ENCODE data around the gene MYO1G. TPM values are rescaled to one million over a fixed set of nuclear protein-coding genes. Genes with fewer than 3 reads are reported as not detected.

MYO1G gene
- total RNA-seq, 2 donors from 2014 or later = 2.6 to 4.2 TPM

DNA sequence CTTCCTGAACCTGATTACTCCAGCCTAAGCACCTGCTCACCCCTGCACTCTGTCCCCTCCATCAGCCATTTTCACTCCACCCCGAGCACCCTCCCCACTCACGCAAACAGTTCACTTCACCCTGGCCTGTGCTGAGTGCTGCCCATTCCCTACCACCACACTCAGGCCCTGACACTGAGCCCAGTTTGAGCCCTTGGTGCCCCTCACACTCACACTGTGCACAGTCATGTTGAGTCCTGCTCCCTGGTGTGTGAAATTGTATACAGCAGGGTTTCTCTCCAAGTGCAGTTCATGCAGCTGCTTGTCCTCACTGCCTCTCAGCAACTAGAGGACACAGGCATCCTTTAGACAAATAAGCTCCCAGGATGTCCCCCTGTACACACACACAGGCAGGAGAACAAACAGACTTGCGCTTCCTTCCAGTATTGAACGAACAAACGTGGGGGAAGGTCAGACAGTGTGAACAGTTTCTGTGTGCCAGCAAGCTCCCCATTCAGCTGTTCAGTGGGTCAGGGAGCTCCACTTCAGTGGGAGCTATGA is 6.8 kb downstream of the MYO1G start:
- no peak for DNase-seq

DNA sequence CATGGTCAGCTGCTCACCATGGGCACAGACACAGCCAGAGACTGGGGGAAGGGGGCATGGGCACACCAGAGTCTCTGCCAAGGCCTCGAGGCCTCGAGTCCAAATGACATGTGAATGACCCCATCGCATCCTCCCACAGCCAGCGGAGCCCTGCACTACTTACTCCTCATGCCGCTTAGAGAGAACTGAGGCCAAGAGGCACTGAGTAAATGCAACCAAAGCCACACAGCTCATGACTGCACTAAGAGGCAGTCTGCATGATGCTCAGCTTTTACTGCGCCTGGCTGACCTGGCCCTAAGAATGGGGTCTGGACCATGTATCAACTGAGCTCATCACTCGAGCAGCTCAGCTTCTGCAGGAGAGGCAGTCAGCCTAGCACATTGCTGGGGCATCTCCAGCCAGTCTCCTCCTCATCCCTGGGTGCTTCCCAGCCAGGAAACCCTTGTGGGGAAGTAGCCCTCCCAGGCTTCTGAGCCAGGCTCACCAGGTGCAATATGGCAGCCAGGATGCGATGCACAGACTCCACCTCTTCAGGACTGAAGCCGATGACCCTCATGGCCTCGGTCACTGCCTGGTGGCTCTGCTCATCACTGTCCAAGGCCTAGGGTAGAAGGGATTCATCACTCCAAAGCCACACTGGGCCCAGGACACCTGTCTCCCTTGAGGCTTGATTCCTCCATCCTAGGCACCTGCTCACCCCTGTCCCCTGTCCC is 7.5 kb downstream of the MYO1G start:
- ATAC-seq (no peak), DNase-seq (no peak)
- intact Hi-C loops (cut with DNase I, micrococcal nuclease) = loop anchor here in 1 of 2 donors (10.0 kb wide), 1 partner anchor 163 kb away; no protein-coding TSS in a partner anchor

More for the DNA sequence above, 6.8 kb downstream of the MYO1G start:
- no peak for ATAC-seq
- intact Hi-C loops (cut with DNase I, micrococcal nuclease) = loop anchor here in 1 of 2 donors (10.0 kb wide), 1 partner anchor 163 kb away; no protein-coding TSS in a partner anchor

DNA sequence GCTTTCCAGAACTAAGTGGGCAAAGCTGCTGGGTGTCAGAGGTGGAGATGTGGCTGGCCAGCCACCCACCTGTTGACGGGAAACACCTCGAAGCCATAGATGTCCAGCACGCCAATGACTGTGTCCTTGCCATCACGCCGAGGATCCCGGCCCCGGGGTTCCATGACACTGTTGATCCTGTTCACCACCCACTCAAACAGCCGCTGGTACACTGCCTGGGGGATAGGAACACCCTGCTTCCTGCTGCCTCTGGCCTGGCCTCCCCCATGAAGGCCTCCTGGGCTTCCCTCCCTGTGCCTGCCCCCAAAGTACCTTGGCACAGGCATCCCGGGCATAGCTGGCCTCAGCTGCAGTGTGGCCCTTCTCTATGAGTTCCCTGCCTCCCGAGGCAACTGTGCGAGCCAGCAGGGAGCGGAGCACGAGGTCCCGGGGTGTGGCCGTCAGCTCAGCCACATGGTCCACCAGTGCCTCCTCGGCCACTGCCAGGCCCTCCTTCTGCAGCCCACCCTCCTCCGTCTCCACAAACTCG is 8.2 kb downstream of the MYO1G start:
- intact Hi-C loops (cut with DNase I, micrococcal nuclease) = loop anchor here in 1 of 2 donors (10.0 kb wide), 1 partner anchor 164 kb away; no protein-coding TSS in a partner anchor
- DNase-seq (no peak), ATAC-seq (no peak)

DNA sequence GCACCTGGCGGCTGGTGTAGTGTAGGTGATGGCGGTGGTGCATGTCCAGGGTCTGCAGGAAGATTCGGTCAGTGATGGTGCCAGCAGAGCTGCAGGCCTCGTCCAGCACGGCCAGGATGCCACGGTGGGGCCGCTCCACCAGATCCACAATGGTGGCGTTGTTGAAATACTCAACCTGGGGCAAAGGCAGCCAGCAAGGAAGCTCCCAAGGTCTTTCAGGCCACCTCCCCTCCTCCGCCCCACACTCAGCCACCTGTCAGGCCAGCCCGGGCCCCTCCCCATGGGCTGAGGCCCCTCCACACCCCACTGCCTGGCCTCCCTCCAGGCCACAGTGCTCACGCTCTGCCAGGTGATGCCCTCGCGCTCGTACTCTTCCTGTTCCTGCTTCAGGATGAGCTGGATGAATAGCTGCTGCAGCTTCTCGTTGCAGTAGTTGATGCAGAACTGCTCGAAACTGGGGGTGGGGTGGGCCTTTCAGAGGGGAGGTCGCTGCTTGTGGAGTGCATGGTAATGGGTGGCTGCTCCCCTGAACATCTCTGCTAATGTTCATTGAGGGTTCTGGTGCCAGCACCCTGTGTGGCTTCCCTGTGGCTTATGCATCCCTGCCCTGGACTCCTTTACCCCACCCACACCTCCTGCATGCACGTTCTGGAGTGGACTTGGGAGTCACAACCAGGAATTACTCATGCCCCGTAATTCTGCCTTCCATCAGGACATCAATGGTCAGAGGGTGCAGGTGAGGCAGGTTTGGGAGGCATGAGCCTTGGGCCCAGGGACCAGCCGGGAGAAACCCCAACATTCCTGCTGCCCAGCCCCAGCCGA is 8.9 kb downstream of the MYO1G start:
- ATAC-seq (no peak), DNase-seq (no peak)
- intact Hi-C loops (cut with DNase I, micrococcal nuclease) = loop anchor here (10.0 kb wide), 1 partner anchor 165 kb away; no protein-coding TSS in a partner anchor

DNA sequence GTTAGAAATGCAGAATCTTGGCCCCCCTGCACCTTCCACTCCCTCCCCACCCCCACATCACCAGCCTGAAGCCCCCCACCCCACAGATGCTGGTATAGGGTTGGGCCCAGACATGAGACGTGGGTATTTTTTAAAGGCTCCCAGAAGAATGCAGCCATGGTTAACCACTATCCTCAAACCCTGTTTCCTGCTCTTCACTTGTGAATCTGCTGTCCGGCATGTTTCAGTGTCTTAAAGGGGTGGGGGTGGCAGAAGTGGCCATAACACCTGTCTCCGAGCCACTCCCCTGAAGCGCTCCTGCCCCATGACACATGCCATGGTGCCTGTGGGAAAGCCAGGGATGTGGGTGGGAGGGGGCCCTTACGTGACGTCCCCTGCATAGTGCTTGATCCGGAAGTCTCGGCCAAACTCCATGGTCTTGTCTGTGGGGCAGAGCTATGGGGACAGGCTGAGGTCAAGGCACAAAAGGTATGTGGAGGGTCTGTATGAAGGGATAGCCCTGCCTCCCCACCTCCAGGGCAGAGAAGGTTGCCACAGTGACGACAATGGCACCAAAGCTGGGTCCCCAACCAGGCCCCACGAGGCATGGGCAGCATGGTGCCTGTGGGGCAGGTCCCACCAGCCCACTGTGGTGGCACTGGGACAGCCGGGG is 9.6 kb downstream of the MYO1G start:
- intact Hi-C loops (cut with DNase I, micrococcal nuclease) = loop anchor here in 1 of 2 donors (10.0 kb wide), 1 partner anchor 166 kb away; no protein-coding TSS in a partner anchor
- no peak for DNase-seq
- no peak for ATAC-seq

DNA sequence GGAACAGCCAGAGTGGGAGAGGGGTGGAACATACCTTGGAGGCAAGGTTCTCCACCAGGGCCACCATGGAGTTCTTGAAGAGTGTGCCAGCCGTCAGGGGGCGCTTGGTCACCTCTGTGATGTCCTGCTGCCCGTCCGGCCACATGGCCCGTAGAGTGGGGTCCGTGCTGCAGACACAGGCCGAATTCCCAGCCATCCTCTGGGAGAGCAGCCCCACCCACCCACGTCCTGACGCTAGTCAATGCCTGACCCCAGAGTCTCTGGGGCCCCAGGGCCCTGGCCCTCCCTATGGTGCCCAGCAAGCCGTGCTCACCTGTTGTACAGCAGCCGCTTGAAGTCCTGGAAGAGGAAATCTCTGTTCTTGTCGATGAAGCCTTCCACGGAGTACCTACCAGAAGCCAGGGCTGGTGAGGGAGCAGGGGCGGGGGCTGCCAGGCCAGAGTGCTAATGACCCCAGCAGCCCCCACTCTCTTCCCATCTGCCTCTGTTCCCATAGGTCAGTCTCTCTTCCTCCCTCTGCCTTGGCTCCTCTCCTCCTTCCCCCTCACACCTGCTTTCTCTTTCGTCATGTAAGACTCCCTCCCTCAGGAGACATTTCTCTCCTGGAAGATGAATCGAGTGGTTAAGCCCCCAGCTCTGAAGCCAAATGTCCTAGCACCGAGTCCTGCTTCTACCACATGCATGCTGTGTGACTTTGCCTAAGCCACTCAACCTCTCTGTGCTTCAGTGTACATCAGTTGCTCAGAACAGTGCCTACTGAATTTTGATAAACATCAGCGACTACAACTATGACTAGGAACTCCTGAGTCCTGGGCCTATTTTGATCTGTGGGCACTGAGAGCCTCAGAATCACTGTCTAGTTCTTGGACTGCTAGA is 11.0 kb downstream of the MYO1G start:
- intact Hi-C loops (cut with DNase I, micrococcal nuclease) = loop anchor here in 1 of 2 donors (10.0 kb wide), 1 partner anchor 167 kb away; no protein-coding TSS in a partner anchor
- DNase-seq (no peak), ATAC-seq (no peak)

DNA sequence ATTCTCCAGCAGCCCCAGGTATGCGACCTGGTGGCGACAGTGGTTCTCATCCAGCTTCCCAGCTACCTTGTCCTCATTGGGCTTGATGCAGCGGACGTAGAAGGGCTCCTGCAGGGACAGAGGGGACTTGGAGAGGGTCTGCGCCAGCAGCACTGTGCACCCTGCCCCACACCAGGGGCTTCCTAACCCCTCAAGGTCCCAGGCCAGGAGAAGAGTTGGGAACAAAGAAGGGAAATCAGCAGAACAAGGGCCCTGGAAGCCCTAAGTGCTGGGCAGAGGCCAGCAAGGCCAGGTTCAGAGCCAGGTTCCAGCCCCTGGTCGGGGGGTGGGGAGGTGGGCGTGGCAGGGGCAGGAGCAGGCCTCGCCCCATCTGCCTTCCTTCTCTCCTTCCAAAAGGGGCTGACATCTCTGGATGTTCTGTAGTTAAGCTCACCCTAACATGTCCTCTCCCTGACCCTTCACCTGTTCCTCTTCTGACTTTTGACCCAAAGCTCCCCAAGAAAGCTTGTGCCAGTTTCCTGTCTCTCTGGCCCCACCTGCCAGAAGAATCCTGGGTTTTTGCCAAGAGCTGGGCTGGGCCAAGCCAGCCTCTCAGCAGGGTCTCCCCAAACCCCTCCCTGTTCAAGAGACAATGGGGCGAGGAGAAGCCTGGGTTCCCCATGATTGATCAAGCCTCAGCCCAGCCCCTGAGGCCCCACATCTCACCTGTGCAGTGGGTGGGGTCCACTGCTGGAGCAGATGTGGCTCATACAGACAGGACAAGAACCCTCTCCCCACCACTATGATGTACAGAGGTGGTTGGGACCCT is 11.9 kb downstream of the MYO1G start:
- DNase-seq (no peak), ATAC-seq (no peak)
- intact Hi-C loops (cut with DNase I, micrococcal nuclease) = loop anchor here in 1 of 2 donors (10.0 kb wide), 1 partner anchor 168 kb away; no protein-coding TSS in a partner anchor

DNA sequence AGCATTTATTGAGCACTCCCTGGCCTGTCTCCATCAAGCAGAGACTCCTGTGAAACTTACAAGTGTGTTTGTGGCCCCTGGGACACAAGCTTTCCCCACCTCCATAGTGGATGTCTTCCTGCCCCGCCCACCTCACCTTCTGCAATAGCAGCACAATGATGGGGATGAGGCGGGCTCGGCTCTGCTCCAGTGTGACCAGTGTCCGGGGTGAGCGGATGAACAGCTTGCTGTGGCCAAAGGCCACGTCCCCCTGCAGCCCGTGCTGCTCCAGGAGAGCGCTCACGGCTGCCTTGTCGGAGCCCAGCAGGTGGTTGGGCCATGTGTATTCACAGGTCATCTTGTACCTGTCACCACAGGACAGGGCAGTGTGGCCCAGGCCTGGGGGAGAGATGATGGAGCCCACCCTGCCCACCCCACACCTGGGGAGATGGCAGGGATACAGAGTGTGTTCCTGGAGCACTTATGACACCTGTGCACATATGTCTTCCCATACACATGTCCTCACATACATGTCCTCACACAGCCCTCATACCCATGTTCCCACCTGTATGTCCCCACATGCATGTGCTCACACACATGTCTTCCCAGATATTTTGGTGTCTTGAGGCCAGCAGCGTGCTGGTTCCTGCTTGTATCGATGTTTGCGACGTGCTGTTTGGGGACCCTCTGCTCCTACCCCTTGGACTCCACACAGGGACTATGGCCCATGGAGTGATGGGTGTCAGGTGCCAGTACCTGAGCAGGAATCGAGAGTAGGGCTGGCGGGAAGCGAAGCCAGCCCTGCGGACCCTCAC is 12.7 kb downstream of the MYO1G start:
- intact Hi-C loops (cut with DNase I, micrococcal nuclease) = loop anchor here in 1 of 2 donors (10.0 kb wide), 1 partner anchor 169 kb away; no protein-coding TSS in a partner anchor
- ATAC-seq (no peak), DNase-seq (no peak)

DNA sequence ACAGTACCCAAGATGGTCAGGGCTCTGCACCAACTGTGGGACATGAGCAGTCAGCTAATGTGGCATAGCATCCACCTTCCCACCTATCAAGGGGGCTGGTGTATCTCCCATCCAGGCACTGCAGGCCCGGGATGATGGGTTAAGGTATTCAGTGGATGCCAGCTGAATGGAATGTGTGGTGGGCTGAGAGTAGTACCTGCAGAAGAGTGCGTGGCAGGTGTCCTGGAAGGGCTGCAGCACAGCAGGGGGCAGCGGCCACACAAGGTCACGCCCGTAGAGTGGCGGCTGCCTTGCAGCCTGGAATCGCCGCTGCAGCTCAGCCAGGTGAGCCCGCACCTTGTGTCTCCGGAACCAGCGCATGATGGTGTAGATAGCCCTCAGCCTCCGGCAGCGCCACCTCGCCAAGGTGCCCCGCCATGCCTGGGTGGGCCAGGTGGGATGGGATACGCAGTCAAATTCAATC is 13.3 kb downstream of the MYO1G start:
- ATAC-seq (no peak), DNase-seq (no peak)
- intact Hi-C loops (cut with DNase I, micrococcal nuclease) = loop anchor here in 1 of 2 donors (10.0 kb wide), 1 partner anchor 169 kb away; no protein-coding TSS in a partner anchor

DNA sequence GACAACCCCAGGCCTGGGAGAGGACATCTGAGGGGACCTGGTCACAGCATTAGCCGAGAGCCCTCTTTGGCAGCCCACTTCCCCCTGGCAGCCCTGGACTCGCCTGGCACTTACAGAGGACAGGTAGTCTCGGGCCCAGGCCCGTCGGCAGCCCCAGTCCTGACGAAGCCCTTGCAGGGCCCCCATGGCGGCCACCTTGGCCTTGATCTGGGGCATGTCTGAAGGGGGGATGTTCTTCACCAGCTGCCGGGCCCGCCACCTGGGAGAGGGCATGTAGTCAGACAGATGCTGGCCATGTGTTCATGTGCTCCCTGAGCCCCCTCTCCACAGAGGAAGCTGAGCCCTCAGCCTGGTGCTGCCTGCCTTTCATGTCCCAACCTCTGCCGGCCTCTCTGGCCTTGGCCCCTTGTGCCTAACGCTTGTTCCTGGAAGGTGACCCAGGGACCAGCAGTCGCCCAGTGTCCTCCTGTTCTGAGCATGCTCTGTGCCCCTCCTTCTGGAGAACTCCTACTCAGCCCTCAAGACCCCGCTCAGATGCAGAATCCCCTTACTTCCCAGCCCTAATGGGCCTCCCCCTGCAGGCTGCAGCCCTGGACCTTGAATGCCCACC is 13.9 kb downstream of the MYO1G start:
- DNase-seq = no peak
- intact Hi-C loops (cut with DNase I, micrococcal nuclease) = loop anchor here in 1 of 2 donors (10.0 kb wide), 1 partner anchor 170 kb away; no protein-coding TSS in a partner anchor
- no peak for ATAC-seq

DNA sequence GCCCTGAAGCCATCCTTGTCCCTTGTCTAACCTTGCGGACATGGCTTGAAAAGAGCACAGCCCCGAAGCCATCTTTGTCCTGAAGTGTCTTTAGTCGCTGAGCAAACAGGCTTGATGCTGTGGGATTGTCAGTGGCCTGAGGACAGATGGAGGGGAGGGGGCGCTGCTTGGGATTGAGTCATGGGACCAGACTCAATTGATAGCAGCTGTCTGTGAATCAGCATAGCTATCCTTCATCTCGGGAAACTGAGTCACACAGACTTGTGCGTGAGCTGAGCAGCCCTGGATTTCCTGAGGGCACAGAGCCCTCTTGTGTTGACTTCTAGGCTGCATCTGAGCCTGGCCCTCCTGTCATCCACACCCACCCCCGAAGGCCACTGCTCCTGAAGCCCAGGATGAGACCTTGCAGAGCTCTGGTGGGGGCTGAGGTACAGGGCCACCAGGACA is 14.4 kb downstream of the MYO1G start:
- intact Hi-C loops (cut with DNase I, micrococcal nuclease) = loop anchor here in 1 of 2 donors (10.0 kb wide), 1 partner anchor 170 kb away; no protein-coding TSS in a partner anchor
- DNase-seq (no peak), ATAC-seq (no peak)

DNA sequence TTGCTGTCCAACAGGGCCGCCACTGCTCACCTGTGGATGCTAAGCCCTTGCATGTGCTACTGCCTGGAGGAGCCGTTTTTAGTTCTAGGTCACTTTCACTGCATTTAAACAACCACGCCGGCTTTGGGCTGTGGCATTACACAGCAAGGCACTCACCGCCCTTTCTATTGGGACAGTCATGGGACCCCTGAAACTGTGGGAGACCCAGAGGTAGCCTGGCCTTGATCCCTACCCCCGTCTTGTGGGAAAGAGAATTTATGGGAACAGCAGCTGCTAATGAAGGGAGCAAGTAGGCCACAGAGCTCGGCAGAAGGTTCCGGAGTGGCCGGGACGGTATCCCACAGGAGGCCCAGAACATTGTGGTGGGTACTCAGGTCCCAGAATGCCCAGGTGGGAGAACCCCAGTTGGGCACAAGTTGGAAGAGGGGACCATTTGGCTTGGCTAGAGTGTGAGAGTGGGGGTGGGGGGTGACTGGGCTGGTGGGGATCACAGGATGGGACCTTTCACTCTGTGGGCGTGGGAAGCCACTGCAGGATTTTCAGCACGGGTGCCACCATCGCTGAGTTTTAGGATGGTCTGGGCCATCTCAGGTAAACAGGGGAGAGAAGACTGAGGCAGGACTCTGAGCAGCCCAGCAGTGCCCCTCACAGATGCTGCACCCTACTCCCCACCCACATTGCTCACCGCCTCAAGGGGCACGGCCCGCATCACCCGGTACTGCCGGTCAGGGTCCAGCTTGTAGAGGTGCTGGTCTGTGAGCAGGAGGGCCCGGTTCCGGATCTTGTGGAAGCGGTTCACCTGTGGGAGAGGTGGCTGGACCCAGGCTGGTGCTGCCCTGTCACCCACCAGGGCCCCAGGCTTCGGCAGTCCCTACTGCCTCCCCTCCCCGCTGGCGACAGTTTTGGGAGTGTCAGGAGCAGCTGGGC is 15.2 kb downstream of the MYO1G start:
- no peak for DNase-seq
- ATAC-seq = no peak
- intact Hi-C loops (cut with DNase I, micrococcal nuclease) = loop anchor here in 1 of 2 donors (10.0 kb wide), 1 partner anchor 171 kb away; no protein-coding TSS in a partner anchor

DNA sequence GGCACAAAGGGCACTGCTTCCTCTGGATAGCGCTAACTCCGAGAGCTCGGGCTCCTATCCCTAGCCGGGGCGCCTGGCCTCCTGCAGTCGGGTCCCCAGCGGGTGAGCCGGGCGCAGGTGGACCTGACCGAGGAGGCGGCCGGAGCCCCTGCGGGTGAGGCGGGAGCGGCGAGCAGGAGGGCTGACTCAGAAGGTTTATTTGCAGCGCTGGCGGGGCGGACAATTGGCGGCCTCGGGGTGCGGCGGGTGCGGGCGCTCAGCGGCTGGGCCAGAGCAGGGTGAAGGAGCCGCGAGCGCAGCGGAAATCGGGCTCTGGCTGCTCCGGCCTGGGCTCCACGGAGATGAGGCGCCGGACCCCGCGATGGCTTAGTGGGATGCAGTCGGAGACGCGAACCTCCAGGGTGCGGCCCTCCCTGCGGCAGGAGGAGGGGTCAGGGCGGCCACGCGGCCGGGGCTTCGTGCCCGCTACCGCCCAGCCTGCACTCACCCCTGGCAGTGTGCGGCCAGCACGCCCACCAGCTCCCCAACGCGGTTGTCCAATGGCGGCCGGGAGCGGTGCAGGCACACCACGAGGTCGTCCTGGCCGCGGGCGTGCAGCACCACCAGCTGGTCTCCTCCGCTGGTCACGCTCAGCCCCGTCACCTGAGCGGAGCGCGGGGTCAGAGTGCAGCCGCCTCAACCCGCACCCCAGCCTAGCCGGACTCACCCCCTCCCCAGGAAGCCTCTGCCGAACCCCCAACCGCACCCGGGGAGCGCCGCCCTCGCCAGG is 16.1 kb downstream of the MYO1G start:
- intact Hi-C loops (cut with DNase I, micrococcal nuclease) = loop anchor here in 1 of 2 donors (10.0 kb wide), 1 partner anchor 172 kb away; no protein-coding TSS in a partner anchor
- ATAC-seq (peak; percentile 66), DNase-seq (peak in 1 of 2 donors; percentile 17)

Measured in left colon (tissue), 2 donors.